LNCaP clone FGC (cell line): ENCODE measurements around the gene ERBB2.

Experiments used
- DNase-seq: peaks from one replicate; pipeline ENCODE4 v3.0.0-alpha.2; 2011; ENCODE audit warnings: low read depth
- H3K4me3 ChIP-seq: 2 replicates; pipeline ENCODE4 v1.5.1; 2011; ENCODE audit warnings: mild to moderate bottlenecking, low read depth, low read length, control low read depth
- TF ChIP-seq, protein P1 (sequence below): IDR thresholded peaks from 2 replicates; pipeline ENCODE4 v1.5.1; 2012; ENCODE audit warnings: mild to moderate bottlenecking; ENCODE audit not compliant: control insufficient read depth, insufficient read depth; ENCODE audit errors: extremely low read depth

ERBB2 gene

DNA sequence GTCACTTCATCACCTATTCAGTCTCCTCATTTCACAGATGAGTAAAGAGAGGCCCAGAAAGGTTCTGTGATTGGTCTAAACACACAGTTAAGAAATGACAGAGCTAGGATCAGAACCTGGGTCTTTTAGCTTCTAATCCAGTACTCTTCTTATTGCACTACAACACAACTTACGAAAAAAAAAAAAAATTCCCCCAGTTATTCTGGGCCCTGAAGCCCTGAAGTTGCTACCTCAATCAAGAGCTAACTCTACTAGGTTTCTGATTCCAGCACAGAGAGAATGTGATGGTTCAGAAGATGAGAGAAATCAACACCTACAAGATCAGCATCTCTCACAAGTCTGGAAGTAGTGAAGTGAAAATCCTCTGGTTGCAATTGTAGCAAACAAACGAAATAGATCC is 75.2 kb downstream of the ERBB2 start:
- DNase-seq, result no peak
- TF ChIP-seq, protein P1, sequence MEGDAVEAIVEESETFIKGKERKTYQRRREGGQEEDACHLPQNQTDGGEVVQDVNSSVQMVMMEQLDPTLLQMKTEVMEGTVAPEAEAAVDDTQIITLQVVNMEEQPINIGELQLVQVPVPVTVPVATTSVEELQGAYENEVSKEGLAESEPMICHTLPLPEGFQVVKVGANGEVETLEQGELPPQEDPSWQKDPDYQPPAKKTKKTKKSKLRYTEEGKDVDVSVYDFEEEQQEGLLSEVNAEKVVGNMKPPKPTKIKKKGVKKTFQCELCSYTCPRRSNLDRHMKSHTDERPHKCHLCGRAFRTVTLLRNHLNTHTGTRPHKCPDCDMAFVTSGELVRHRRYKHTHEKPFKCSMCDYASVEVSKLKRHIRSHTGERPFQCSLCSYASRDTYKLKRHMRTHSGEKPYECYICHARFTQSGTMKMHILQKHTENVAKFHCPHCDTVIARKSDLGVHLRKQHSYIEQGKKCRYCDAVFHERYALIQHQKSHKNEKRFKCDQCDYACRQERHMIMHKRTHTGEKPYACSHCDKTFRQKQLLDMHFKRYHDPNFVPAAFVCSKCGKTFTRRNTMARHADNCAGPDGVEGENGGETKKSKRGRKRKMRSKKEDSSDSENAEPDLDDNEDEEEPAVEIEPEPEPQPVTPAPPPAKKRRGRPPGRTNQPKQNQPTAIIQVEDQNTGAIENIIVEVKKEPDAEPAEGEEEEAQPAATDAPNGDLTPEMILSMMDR, result no peak
- H3K4me3 ChIP-seq, result no peak overlapping the region

DNA sequence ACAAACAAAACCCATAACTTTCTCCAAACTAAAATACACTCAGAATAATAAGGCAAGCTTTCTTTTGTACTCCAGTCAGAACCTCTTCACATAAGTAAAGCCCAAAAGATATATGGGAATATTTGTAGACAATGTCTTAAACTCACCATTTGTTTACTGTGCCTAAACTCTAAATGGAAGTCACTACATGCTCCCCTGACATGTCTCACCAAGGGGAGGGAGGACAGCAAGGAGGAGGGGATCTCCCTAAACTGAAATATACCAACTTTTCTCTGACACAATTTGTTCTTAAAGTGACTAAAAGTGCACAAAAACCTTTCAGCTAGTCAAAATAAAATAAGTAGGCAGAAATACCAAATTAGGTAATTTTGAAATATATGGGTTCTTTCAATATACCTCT is 76.4 kb downstream of the ERBB2 start:
- TF ChIP-seq, protein P1, result no peak
- no peak overlapping the region for H3K4me3 ChIP-seq
- DNase-seq, result no peak

DNA sequence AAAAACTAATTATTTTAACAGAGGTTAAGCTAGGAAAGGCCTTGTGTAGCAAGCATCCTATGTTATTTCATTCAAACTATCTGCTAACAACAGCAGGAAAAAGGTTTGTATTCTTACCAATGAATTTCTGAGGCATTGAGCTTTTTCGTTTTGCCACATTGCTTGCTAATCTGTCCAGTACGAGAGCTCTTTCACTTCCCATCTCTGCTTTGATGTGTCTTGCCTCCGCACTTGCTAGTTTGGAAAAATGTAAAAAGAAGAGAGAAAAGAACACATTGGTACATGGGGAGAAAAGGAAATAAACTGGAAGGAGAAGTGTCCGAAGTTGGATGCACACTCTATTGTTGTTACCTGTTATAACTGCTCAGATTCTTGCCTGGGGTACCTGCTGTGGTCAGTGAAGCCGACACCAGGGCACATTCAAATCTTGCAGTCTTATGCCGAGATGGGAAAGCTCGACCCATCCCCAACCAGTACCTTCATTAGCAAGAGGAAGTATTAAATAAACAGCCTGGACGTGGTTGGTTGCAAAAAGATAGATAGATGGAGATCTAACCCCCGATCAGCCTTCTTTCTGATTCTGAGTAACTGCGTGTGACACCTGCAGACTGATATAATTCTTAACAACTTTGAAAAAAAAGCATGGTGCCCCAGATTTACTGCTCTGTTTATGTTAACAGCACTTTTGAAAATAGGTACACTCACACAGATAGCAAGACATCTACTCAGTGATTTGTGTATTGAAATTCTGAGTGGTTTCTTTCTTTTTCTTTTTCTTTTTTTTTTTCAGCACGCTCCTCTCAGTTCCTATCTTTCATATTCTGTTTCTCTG is 77.9 kb downstream of the ERBB2 start:
- no peak overlapping the region for H3K4me3 ChIP-seq
- TF ChIP-seq, protein P1, result no peak
- DNase-seq, result no peak
